ENCODE measurements around the gene CLDN24. TPM values are rescaled to one million over a fixed set of nuclear protein-coding genes. Genes with fewer than 3 reads are reported as not detected.

Gene CLDN24
- total RNA-seq, 6 donors from 2014 or later = not detected

DNA sequence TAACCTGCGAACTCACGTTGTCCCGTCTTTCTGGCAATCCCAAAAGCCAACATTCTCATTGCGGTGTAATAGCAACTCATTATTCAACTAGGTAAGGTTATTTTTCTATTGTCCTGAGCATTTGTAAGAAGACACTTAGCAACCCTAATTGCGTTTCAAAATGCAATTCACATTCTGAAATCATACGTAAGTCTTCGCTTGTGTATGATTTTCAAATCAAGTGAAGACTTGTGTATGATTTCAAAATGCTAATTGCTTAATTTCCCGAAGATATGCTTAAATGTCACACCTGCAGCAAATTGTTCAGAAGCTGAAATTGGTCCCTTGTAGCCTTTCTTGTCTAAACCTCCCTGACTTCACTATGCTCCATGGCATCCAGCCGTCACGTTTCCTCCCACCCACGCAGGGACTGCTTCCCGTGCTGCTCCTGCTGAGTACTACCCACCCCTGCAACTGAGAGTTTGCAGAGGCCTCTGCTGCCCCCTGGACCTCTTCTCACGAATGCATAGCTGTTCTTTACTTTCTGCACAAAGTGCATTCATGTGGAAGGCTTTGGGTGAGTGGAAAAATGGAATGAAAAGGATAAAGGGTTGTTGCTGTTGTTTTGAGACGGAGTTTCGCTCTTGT is 40.8 kb upstream of the CLDN24 start:
- WGBS, 2 donors = 68 to 71% methylated on average over 15 of the region's 15 CpGs
- ATAC-seq (ENCODE audit: low FRiP score in 2 of 2) = no peak

DNA sequence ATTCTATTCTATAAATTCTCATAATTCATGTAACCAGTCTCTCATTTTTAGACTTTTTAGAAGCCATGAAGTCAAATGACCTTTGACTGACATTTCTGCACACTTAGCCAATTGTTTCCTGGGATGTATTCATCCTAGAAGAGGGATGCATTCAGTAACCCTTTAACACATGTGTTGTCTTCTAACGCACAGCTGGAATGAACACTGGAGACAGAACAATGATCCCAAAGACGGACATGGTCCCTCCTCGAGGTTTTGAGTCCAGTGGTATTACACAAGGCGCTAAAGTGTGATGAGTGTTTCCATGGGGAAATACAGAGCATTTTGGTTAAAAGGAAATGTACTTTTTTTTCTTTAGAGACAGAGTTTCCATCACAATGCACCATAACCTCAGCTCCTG is 39.8 kb upstream of the CLDN24 start:
- 91% methylated on average over 4 of the region's 4 CpGs for WGBS, 2 donors
- Histone ChIP-seq H3K4me1 (no peaks in the 10 kb centered on the region), H3K27ac (no peak overlapping the region), H3K36me3 (no peaks in the 10 kb centered on the region), H3K4me3 (no peak overlapping the region), H3K9me3 (no peaks in the 10 kb centered on the region), H3K27me3 (no peaks in the 10 kb centered on the region)
- no peak for DNase-seq
- no peak for ATAC-seq (ENCODE audit: low FRiP score in 2 of 2)
- TF ChIP-seq POLR2AphosphoS5 (IDR thresholded peaks at IDR 0.05) (no peak), EP300 (IDR thresholded peaks at IDR 0.05) (no peak), POLR2A (IDR thresholded peaks at IDR 0.05) (no peak)
- TF ChIP-seq, protein P1, sequence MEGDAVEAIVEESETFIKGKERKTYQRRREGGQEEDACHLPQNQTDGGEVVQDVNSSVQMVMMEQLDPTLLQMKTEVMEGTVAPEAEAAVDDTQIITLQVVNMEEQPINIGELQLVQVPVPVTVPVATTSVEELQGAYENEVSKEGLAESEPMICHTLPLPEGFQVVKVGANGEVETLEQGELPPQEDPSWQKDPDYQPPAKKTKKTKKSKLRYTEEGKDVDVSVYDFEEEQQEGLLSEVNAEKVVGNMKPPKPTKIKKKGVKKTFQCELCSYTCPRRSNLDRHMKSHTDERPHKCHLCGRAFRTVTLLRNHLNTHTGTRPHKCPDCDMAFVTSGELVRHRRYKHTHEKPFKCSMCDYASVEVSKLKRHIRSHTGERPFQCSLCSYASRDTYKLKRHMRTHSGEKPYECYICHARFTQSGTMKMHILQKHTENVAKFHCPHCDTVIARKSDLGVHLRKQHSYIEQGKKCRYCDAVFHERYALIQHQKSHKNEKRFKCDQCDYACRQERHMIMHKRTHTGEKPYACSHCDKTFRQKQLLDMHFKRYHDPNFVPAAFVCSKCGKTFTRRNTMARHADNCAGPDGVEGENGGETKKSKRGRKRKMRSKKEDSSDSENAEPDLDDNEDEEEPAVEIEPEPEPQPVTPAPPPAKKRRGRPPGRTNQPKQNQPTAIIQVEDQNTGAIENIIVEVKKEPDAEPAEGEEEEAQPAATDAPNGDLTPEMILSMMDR (IDR thresholded peaks at IDR 0.05) = no peak

More for the DNA sequence above, 40.8 kb upstream of the CLDN24 start:
- Histone ChIP-seq H3K9me3 (no peaks in the 10 kb centered on the region), H3K4me1 (no peaks in the 10 kb centered on the region), H3K27me3 (no peaks in the 10 kb centered on the region), H3K4me3 (no peak overlapping the region), H3K36me3 (no peaks in the 10 kb centered on the region), H3K27ac (no peak overlapping the region)
- no peak for DNase-seq
- TF ChIP-seq EP300 (IDR thresholded peaks at IDR 0.05) (no peak), POLR2A (IDR thresholded peaks at IDR 0.05) (no peak), POLR2AphosphoS5 (IDR thresholded peaks at IDR 0.05) (no peak)
- TF ChIP-seq, protein P1 (IDR thresholded peaks at IDR 0.05) = no peak

DNA sequence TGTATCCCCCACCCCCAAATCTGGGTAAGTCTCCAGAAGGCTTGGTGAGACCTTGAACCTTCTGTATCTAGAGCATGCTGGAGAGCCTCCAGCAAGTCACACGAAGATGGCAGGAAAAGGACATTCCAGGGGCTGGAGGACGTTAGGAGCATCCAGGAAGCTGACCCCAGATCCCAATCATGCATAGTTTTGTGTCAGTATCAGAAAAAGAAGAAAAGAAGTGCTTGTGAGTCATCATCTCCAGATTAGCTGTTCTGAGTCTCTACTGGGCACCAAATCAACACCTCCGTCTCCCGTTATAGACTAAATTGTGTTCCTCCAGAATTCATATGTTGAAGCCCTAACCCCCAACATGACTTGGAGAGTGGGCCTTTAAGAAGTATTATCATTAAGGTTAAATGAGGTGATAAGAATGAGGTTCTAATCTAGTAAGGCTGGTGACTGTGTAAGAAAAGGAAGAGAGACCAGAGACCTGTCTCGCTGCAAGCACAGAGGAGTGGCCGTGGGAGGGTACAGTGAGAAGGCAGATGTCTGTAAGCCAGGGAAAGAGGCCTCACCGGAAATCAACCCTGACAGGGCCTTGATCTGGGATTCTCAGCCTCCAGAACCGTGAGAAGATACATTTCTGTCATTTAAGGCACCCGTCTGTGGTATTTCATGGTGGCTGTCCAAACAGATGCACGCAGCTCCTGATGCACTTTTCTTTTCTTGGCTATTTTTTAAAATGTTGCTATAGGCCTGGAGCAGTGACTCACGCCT is 38.1 kb upstream of the CLDN24 start:
- 74% methylated on average over 11 of the region's 11 CpGs for WGBS, 2 donors
- Histone ChIP-seq H3K27me3 (no peaks in the 10 kb centered on the region), H3K4me1 (no peaks in the 10 kb centered on the region), H3K36me3 (no peaks in the 10 kb centered on the region), H3K4me3 (no peak overlapping the region), H3K27ac (no peak overlapping the region), H3K9me3 (no peaks in the 10 kb centered on the region)
- no peak for ATAC-seq (ENCODE audit: low FRiP score in 2 of 2)
- TF ChIP-seq EP300 (IDR thresholded peaks at IDR 0.05) = no peak
- TF ChIP-seq, protein P1 (IDR thresholded peaks at IDR 0.05) = no peak
- no peak for TF ChIP-seq POLR2A (IDR thresholded peaks at IDR 0.05)
- no peak for TF ChIP-seq POLR2AphosphoS5 (IDR thresholded peaks at IDR 0.05)
- DNase-seq = no peak

DNA sequence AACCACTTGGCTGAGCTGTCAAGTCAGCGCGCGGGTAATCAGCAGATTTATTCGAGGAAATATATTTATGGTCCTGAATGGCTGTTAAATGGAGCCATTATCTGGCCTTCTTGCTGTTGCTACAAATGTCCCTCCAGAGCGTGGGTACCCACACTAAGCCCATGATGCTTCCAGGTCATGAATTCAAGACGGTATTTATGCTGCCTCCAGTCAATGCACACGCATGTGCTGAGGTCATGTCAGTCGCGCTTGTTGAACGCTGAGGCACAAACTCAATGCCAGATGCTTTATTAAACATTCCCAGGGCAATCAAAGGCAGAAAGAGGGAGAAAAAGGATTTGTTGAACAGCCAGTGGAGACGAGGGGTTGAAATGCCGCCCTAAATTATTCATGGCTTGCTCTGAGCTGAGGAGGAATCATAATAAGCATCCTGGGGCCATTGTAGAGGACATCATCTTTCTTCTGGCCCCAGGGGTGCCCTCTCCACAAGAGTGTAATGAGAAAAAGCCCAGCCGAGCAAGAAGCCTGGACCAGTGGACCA is 36.1 kb upstream of the CLDN24 start:
- 91% methylated on average over 13 of the region's 13 CpGs for WGBS, 2 donors
- no peaks in the 10 kb centered on the region for H3K9me3 ChIP-seq
- H3K4me3 ChIP-seq = no peak overlapping the region
- TF ChIP-seq POLR2AphosphoS5 (IDR thresholded peaks at IDR 0.05) (no peak), POLR2A (IDR thresholded peaks at IDR 0.05) (no peak), EP300 (IDR thresholded peaks at IDR 0.05) (no peak)
- TF ChIP-seq, protein P1 (IDR thresholded peaks at IDR 0.05) = no peak
- H3K27me3 ChIP-seq = no peaks in the 10 kb centered on the region
- H3K4me1 ChIP-seq = no peaks in the 10 kb centered on the region
- no peak overlapping the region for H3K27ac ChIP-seq
- ATAC-seq (ENCODE audit: low FRiP score in 2 of 2) (no peak), DNase-seq (no peak)
- H3K36me3 ChIP-seq = no peaks in the 10 kb centered on the region

Measured in upper lobe of left lung (tissue), 6 donors.